WTC11 (cell line): ENCODE results near the gene PRKCB.

Source experiments
- FOXJ3 ChIP-seq: sonication (generic); formaldehyde crosslinking; IDR thresholded peaks from 2 replicates; pipeline ENCODE4 v1.9.0; 2021; ENCODE audit warnings: missing genetic modification reagents, mild to moderate bottlenecking, borderline replicate concordance
- GABPB1 ChIP-seq: sonication (generic); formaldehyde crosslinking; IDR thresholded peaks from 2 replicates; pipeline ENCODE4 v1.8.1; 2023; ENCODE audit warnings: mild to moderate bottlenecking, missing genetic modification reagents
- IRF1 ChIP-seq: sonication (generic); formaldehyde crosslinking; IDR thresholded peaks from 2 replicates; pipeline ENCODE4 v1.8.0; 2023; ENCODE audit warnings: missing genetic modification reagents
- SP1 ChIP-seq: sonication (generic); formaldehyde crosslinking; conservative IDR thresholded peaks from 2 replicates; pipeline ENCODE4 v1.8.1; 2022; ENCODE audit warnings: missing genetic modification reagents
- ZBTB43 ChIP-seq: sonication (generic); formaldehyde crosslinking; IDR thresholded peaks from 2 replicates; pipeline ENCODE4 v1.8.1; 2023; ENCODE audit warnings: mild to moderate bottlenecking, missing genetic modification reagents
- ZNF512 ChIP-seq: sonication (generic); formaldehyde crosslinking; IDR thresholded peaks from 2 replicates; pipeline ENCODE4 v1.8.1; 2022; ENCODE audit warnings: missing genetic modification reagents, borderline replicate concordance
- TF ChIP-seq, protein P1 (sequence below): fragments of 200-600 bp; IDR thresholded peaks from 2 replicates; pipeline ENCODE4 v1.8.0; 2022; ENCODE audit warnings: antibody characterized with exemption

GRCh38 chr16:24013054-24013636 is 177.4 kb downstream of the PRKCB start:
- TF ChIP-seq ZBTB43 (CRISPR knock-in tag) (no peak), IRF1 (CRISPR knock-in tag) (no peak), GABPB1 (no peak), SP1 (CRISPR knock-in tag) (no peak), ZNF512 (no peak), FOXJ3 (CRISPR knock-in tag) (no peak)
- TF ChIP-seq, protein P1, sequence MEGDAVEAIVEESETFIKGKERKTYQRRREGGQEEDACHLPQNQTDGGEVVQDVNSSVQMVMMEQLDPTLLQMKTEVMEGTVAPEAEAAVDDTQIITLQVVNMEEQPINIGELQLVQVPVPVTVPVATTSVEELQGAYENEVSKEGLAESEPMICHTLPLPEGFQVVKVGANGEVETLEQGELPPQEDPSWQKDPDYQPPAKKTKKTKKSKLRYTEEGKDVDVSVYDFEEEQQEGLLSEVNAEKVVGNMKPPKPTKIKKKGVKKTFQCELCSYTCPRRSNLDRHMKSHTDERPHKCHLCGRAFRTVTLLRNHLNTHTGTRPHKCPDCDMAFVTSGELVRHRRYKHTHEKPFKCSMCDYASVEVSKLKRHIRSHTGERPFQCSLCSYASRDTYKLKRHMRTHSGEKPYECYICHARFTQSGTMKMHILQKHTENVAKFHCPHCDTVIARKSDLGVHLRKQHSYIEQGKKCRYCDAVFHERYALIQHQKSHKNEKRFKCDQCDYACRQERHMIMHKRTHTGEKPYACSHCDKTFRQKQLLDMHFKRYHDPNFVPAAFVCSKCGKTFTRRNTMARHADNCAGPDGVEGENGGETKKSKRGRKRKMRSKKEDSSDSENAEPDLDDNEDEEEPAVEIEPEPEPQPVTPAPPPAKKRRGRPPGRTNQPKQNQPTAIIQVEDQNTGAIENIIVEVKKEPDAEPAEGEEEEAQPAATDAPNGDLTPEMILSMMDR, result no peak
